SKM-1 treated with dmso at 0.1 percent for 144 hours (cell line): ENCODE data around the gene IGSF1.
"Not testable (repeated sequence)": the region's sequence is repeated elsewhere in the genome, so short reads cannot be mapped to it uniquely, and the experiment has no call there.

Source experiments
- DNase-seq: peaks from one replicate; lab custom pipeline; 2025; ENCODE audit not compliant: unreplicated experiment; lab: John Stamatoyannopoulos, UW

Gene IGSF1

GRCh38 chrX:131271274-131271673 is 17.8 kb downstream of the IGSF1 start:
- no peak for DNase-seq

- no peak for DNase-seq
Measured at GRCh38 chrX:131270080-131270479, 19.0 kb downstream of the IGSF1 start.

GRCh38 chrX:131264665-131265064 is 24.4 kb downstream of the IGSF1 start:
- DNase-seq: no peak

- no peak for DNase-seq
Measured at GRCh38 chrX:131264053-131264452, 25.1 kb downstream of the IGSF1 start.

GRCh38 chrX:131262738-131263679 is 26.1 kb downstream of the IGSF1 start:
- no peak for DNase-seq

- DNase-seq: no peak
Measured at GRCh38 chrX:131262200-131262599, 26.9 kb downstream of the IGSF1 start.

- no peak for DNase-seq
Measured at GRCh38 chrX:131257367-131257766, 31.7 kb downstream of the IGSF1 start.

- not testable (repeated sequence) for DNase-seq
Measured at GRCh38 chrX:131250984-131251738, 37.9 kb downstream of the IGSF1 start.

GRCh38 chrX:131239057-131239456 is 50.0 kb downstream of the IGSF1 start:
- no peak for DNase-seq

GRCh38 chrX:131237363-131237762 is 51.7 kb downstream of the IGSF1 start:
- DNase-seq: no peak

GRCh38 chrX:131235768-131236545 is 53.1 kb downstream of the IGSF1 start:
- no peak for DNase-seq

GRCh38 chrX:131227608-131228007 is 61.5 kb downstream of the IGSF1 start:
- DNase-seq: no peak

- DNase-seq: no peak
Measured at GRCh38 chrX:131226591-131226990, 62.5 kb downstream of the IGSF1 start.

- peak; percentile 9 for DNase-seq
Measured at GRCh38 chrX:131225078-131225477, 64.0 kb downstream of the IGSF1 start.
